KMS-11 (cell line): ENCODE results near the gene ENOX2.

Experiments
- H2AFZ ChIP-seq: fragments of 200-600 bp; sonication (generic); 2 replicates; pipeline ENCODE4 v1.6.1; 2016; ENCODE audit warnings: antibody characterized with exemption, mixed run types, low read depth
- H3K27ac ChIP-seq: fragments of 200-600 bp; sonication (generic); 2 replicates; pipeline ENCODE4 v1.6.1; 2016; ENCODE audit warnings: mild to moderate bottlenecking, mixed run types
- H3K27me3 ChIP-seq: fragments of 200-600 bp; sonication (generic); 2 replicates; pipeline ENCODE4 v1.6.1; 2017; ENCODE audit warnings: mild to moderate bottlenecking, low read depth, mixed run types, moderate library complexity; ENCODE audit not compliant: insufficient read depth
- H3K36me3 ChIP-seq: fragments of 200-600 bp; sonication (generic); 2 replicates; pipeline ENCODE4 v1.6.1; 2017; ENCODE audit warnings: mild to moderate bottlenecking, mixed run types; ENCODE audit not compliant: insufficient read depth
- H3K4me1 ChIP-seq: fragments of 200-600 bp; sonication (generic); 2 replicates; pipeline ENCODE4 v1.6.1; 2016; ENCODE audit warnings: mild to moderate bottlenecking, low read depth, mixed run types; ENCODE audit not compliant: poor library complexity, severe bottlenecking
- H3K4me2 ChIP-seq: fragments of 200-600 bp; sonication (generic); 2 replicates; pipeline ENCODE4 v1.7.0; 2016; ENCODE audit warnings: mild to moderate bottlenecking, mixed run types
- H3K4me3 ChIP-seq: fragments of 200-600 bp; sonication (generic); IDR thresholded peaks from 2 replicates; pipeline ENCODE4 v1.6.1; 2017; ENCODE audit warnings: low read depth, low read length, mixed read lengths; ENCODE audit not compliant: insufficient read depth
- H3K79me2 ChIP-seq: fragments of 200-600 bp; sonication (generic); 2 replicates; pipeline ENCODE4 v1.6.1; 2016; ENCODE audit warnings: low read depth, mixed run types; ENCODE audit not compliant: insufficient read depth
- H3K9ac ChIP-seq: fragments of 200-600 bp; sonication (generic); 2 replicates; pipeline ENCODE4 v1.6.1; 2016; ENCODE audit warnings: mild to moderate bottlenecking, mixed run types
- H4K20me1 ChIP-seq: fragments of 200-600 bp; sonication (generic); 2 replicates; pipeline ENCODE4 v1.6.1; 2016; ENCODE audit warnings: mild to moderate bottlenecking, mixed run types; ENCODE audit not compliant: insufficient read depth
- TF ChIP-seq, protein P1 (sequence below): fragments of 200-600 bp; sonication (generic); conservative IDR thresholded peaks from 2 replicates; pipeline ENCODE4 v1.6.1; 2017; ENCODE audit warnings: low read depth, mild to moderate bottlenecking, antibody characterized with exemption, low read length, moderate library complexity, mixed read lengths

The ENOX2 gene

DNA sequence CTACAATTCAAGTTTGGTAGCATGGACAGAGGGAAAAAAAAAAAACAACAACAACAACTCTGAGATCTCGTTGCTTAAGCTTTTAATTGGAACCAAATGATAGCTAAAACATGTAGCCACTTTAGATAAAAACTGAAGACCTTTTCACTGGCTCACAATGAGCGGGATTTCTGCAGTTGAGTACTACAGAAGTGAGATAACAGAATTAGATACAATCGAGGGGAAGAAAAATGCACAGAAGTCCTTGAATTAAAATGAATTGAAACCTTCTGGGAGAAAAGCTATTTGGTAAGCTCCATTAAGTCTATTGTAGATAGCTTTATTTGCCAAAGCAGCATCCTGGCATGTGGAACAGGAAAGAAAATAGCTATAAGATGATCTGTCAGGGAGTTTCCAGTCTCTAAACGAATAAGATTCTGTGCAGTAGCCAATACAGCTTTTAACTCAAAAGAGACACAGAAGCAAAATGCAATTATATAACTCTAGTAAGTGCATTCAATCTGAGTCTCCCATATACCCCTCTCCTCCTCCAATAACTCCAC, 248.5 kb downstream of the ENOX2 start:
- Histone ChIP-seq H2AFZ (no peak overlapping the region), H3K27ac (no peak overlapping the region), H4K20me1 (no peaks in the 10 kb centered on the region), H3K79me2 (no peaks in the 10 kb centered on the region), H3K9ac (no peak overlapping the region), H3K4me2 (no peak overlapping the region), H3K4me3 (no peak overlapping the region), H3K27me3 (no peaks in the 10 kb centered on the region), H3K4me1 (no peaks in the 10 kb centered on the region), H3K36me3 (no peaks in the 10 kb centered on the region)
- TF ChIP-seq, protein P1, sequence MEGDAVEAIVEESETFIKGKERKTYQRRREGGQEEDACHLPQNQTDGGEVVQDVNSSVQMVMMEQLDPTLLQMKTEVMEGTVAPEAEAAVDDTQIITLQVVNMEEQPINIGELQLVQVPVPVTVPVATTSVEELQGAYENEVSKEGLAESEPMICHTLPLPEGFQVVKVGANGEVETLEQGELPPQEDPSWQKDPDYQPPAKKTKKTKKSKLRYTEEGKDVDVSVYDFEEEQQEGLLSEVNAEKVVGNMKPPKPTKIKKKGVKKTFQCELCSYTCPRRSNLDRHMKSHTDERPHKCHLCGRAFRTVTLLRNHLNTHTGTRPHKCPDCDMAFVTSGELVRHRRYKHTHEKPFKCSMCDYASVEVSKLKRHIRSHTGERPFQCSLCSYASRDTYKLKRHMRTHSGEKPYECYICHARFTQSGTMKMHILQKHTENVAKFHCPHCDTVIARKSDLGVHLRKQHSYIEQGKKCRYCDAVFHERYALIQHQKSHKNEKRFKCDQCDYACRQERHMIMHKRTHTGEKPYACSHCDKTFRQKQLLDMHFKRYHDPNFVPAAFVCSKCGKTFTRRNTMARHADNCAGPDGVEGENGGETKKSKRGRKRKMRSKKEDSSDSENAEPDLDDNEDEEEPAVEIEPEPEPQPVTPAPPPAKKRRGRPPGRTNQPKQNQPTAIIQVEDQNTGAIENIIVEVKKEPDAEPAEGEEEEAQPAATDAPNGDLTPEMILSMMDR = no peak

DNA sequence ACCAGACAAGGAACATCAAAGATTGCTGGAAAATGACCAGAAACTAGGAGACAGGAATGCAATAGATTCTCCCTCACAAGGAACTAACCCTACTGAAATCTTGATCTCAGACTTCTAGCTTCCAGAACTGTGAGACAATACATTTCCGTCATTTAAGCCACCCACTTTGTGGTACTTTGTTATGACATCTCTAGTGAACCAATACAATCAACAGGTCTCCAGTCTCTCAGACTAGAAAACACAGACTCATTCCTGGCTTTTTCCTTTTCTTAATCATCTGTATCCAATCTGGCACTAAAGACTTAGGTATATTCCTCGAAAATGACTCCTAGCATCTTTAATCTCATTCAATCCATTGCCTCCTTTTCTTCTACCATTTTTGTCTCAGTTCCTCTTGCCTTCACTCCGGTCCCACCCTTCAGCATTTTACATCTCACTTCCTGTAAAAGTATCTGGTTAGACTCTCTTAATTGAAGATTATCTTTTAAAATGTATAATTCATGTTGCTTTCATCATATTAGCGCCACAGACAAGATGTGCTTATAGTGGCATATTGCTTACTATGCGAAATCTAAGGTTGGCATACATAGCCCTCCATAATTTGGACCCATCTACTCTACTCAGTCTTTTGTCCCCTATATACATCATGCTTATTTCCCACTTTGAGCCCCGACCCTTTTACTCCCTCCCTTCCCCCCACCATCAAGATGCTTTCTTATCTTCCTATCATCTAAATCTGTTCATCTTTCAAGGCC, 250.0 kb downstream of the ENOX2 start:
- Histone ChIP-seq H3K4me1 (no peaks in the 10 kb centered on the region), H3K9ac (no peak overlapping the region), H3K27me3 (no peaks in the 10 kb centered on the region), H4K20me1 (no peaks in the 10 kb centered on the region), H3K27ac (no peak overlapping the region), H3K4me3 (no peak overlapping the region), H3K36me3 (no peaks in the 10 kb centered on the region), H2AFZ (no peak overlapping the region), H3K4me2 (no peak overlapping the region), H3K79me2 (no peaks in the 10 kb centered on the region)
- TF ChIP-seq, protein P1 = no peak

DNA sequence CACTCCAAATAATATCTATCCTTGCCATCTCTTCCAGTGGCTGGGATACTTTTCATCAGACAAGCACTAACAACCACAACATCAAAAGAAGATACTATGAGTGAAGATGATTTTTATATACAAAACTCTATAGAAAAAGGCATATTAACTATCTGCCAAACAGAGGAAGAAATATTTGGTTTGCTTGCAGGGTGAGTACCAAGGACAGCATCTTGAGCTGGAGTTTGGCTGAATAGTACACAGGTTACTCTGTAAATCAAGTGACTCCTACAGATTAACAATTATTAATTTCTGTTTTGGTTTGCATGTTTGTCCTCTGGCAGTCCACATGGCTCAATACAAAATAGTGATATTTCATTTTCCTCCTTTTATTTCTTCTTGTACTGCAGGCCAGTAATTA, 253.3 kb downstream of the ENOX2 start:
- H3K4me1 ChIP-seq = no peaks in the 10 kb centered on the region
- H3K27ac ChIP-seq = no peak overlapping the region
- no peak overlapping the region for H2AFZ ChIP-seq
- H3K9ac ChIP-seq = no peak overlapping the region
- H3K36me3 ChIP-seq = no peaks in the 10 kb centered on the region
- TF ChIP-seq, protein P1 = no peak
- no peaks in the 10 kb centered on the region for H4K20me1 ChIP-seq
- no peak overlapping the region for H3K4me2 ChIP-seq
- no peak overlapping the region for H3K4me3 ChIP-seq
- no peaks in the 10 kb centered on the region for H3K79me2 ChIP-seq
- no peaks in the 10 kb centered on the region for H3K27me3 ChIP-seq

DNA sequence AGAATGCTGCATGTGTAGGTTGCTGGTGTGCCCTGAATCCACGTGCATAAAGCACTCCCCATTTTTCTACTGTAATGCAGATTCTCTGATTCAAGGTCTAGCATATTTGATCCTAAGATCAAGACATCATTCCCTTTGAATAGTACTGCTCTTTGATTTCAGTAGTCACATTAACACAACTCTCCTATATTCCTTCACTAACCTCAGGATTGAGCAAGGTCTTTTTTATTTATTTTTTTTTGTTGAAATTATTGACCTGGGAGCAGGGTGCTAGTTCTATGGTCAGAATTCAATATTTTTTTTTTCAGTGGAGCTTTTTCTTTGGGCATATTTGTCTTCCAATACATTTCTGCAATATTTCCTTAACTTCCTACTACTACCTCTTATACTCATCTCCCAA, 255.5 kb downstream of the ENOX2 start:
- TF ChIP-seq, protein P1 = no peak
- Histone ChIP-seq H3K27me3 (no peaks in the 10 kb centered on the region), H3K79me2 (no peaks in the 10 kb centered on the region)

More for the DNA sequence above, 255.5 kb downstream of the ENOX2 start:
- no peak overlapping the region for H3K4me2 ChIP-seq
- no peak overlapping the region for H3K4me3 ChIP-seq
- H3K36me3 ChIP-seq = no peaks in the 10 kb centered on the region
- no peak overlapping the region for H3K9ac ChIP-seq
- no peak overlapping the region for H2AFZ ChIP-seq
- H3K4me1 ChIP-seq = no peaks in the 10 kb centered on the region
- no peaks in the 10 kb centered on the region for H4K20me1 ChIP-seq
- H3K27ac ChIP-seq = no peak overlapping the region
